Vagina (tissue), 2 donors: ENCODE results near the gene LIN7C.

ENCODE experiments used
- POLR2A ChIP-seq, 2 donors: fragments of 450-650 bp; IDR thresholded peaks; one replicate each; pipeline ENCODE4 v1.6.1; 2017; ENCODE audit warnings: antibody characterized with exemption in 2 of 2, mild to moderate bottlenecking in 2 of 2, moderate library complexity in 2 of 2
- POLR2AphosphoS5 ChIP-seq, 2 donors: sonication (generic); formaldehyde crosslinking; IDR thresholded peaks; one replicate each; pipeline ENCODE4 v1.9.0; 2017; ENCODE audit warnings: antibody characterized with exemption in 2 of 2, mild to moderate bottlenecking in 2 of 2, low read depth in 1 of 2; ENCODE audit not compliant: insufficient read depth in 1 of 2
- TF ChIP-seq, protein P1 (sequence below), 3 experiments: fragments of 450-650 bp in 2 of 3; fragments of 200-600 bp in 1 of 3; sonication (generic) in 1 of 3; IDR thresholded peaks; one replicate each; pipeline ENCODE4 v1.5.1; 2017 to 2019; ENCODE audit warnings: antibody characterized with exemption in 3 of 3, mild to moderate bottlenecking in 2 of 3, moderate library complexity in 2 of 3

DNA sequence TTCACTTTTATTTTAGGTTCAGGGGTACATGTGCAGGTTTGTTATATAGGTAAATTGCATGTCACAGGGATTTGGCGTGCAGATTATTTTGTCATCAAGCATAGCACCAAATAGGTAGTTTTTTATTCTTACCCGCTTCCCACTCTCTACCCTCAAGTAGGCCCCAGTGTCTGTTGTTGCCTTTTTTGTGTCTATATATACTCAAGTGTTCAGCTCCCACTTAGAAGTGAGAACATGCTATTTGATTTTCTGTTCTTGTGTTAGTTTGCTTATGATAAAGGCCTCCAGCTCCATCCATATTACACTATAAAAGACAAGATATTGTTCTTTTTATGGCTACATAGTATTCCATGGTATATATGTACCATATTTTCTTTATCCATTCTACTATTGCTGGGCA, 28.5 kb upstream of the LIN7C start:
- TF ChIP-seq, protein P1, sequence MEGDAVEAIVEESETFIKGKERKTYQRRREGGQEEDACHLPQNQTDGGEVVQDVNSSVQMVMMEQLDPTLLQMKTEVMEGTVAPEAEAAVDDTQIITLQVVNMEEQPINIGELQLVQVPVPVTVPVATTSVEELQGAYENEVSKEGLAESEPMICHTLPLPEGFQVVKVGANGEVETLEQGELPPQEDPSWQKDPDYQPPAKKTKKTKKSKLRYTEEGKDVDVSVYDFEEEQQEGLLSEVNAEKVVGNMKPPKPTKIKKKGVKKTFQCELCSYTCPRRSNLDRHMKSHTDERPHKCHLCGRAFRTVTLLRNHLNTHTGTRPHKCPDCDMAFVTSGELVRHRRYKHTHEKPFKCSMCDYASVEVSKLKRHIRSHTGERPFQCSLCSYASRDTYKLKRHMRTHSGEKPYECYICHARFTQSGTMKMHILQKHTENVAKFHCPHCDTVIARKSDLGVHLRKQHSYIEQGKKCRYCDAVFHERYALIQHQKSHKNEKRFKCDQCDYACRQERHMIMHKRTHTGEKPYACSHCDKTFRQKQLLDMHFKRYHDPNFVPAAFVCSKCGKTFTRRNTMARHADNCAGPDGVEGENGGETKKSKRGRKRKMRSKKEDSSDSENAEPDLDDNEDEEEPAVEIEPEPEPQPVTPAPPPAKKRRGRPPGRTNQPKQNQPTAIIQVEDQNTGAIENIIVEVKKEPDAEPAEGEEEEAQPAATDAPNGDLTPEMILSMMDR (IDR thresholded peaks at IDR 0.05), result no peak
- TF ChIP-seq POLR2A (IDR thresholded peaks at IDR 0.05) (no peak), POLR2AphosphoS5 (IDR thresholded peaks at IDR 0.05; ENCODE audit: insufficient read depth in 1 of 2, low read depth in 1 of 2) (no peak)
